DND-41 (cell line): ENCODE measurements around the gene MORN5.

Source experiments
- ATAC-seq: fragments of 200-7000 bp; cut with Tn5 transposase; 3 replicates; pipeline ENCODE4 v1.9.1; 2021; ENCODE audit warnings: low read depth; ENCODE audit not compliant: insufficient read depth
- DNase-seq: peaks from one replicate; pipeline ENCODE4 v3.0.0-alpha.2; 2020
- H2AFZ ChIP-seq: 2 replicates; pipeline ENCODE4 v1.6.0; 2012; ENCODE audit warnings: low read depth, low read length
- H3K27ac ChIP-seq: 2 replicates; pipeline ENCODE4 v1.5.1; 2012; ENCODE audit warnings: low read length, inconsistent platforms
- H3K27me3 ChIP-seq: fragments of 200-600 bp; sonication (generic); 2 replicates; pipeline ENCODE4 v1.6.0; 2012; ENCODE audit warnings: low read length, mild to moderate bottlenecking, inconsistent platforms; ENCODE audit not compliant: insufficient read depth, poor library complexity
- H3K36me3 ChIP-seq: 2 replicates; pipeline ENCODE4 v1.5.1; 2012; ENCODE audit warnings: low read length, inconsistent platforms; ENCODE audit not compliant: insufficient read depth
- H3K4me1 ChIP-seq: 2 replicates; pipeline ENCODE4 v1.5.1; 2012; ENCODE audit warnings: mild to moderate bottlenecking, low read length; ENCODE audit not compliant: insufficient read depth
- H3K4me2 ChIP-seq: 2 replicates; pipeline ENCODE4 v1.6.0; 2012; ENCODE audit warnings: mild to moderate bottlenecking, moderate library complexity, low read length, inconsistent platforms; ENCODE audit not compliant: insufficient read depth
- H3K4me3 ChIP-seq, 2 experiments: fragments of 200-600 bp in 1 of 2; shearing (Covaris generic) in 1 of 2; 2 replicates each; pipeline ENCODE4 v1.5.1; 2012 to 2016; ENCODE audit warnings: inconsistent platforms in 2 of 2, low read length in 2 of 2, mild to moderate bottlenecking in 2 of 2, low read depth in 1 of 2, moderate library complexity in 1 of 2
- H3K79me2 ChIP-seq: 2 replicates; pipeline ENCODE4 v1.6.0; 2012; ENCODE audit warnings: low read length, inconsistent platforms; ENCODE audit not compliant: insufficient read depth
- H3K9ac ChIP-seq: 2 replicates; pipeline ENCODE4 v1.6.0; 2012; ENCODE audit warnings: low read depth, mild to moderate bottlenecking, inconsistent platforms, low read length, moderate library complexity
- H3K9me3 ChIP-seq: 2 replicates; pipeline ENCODE4 v1.5.1; 2012; ENCODE audit warnings: low read length, moderate library complexity, mild to moderate bottlenecking, inconsistent platforms; ENCODE audit not compliant: insufficient read depth, severe bottlenecking
- H4K20me1 ChIP-seq: 2 replicates; pipeline ENCODE4 v1.6.0; 2012; ENCODE audit warnings: low read length; ENCODE audit not compliant: insufficient read depth
- CTCF ChIP-seq: IDR thresholded peaks from 2 replicates; pipeline ENCODE4 v1.5.1; 2012; ENCODE audit warnings: borderline replicate concordance, low read length, moderate library complexity, mild to moderate bottlenecking; ENCODE audit not compliant: poor library complexity, severe bottlenecking; ENCODE audit errors: extremely low read depth
- EZH2 ChIP-seq: IDR thresholded peaks from 3 replicates; pipeline ENCODE4 v1.6.1; 2012; ENCODE audit warnings: borderline replicate concordance, low read depth, mild to moderate bottlenecking, moderate library complexity, low read length, inconsistent platforms; ENCODE audit not compliant: severe bottlenecking

Gene MORN5

GRCh38 chr9:122229485-122229837 lies 69.8 kb downstream of the MORN5 start:
- Histone ChIP-seq H3K4me3 (no peak overlapping the region), H3K27me3 (peaks cover 5% of the 10 kb centered on the region), H4K20me1 (no peaks in the 10 kb centered on the region), H3K27ac (no peak overlapping the region), H2AFZ (no peak overlapping the region), H3K4me2 (no peak overlapping the region), H3K79me2 (no peaks in the 10 kb centered on the region), H3K9ac (no peak overlapping the region), H3K9me3 (no peaks in the 10 kb centered on the region), H3K36me3 (no peaks in the 10 kb centered on the region), H3K4me1 (no peaks in the 10 kb centered on the region)
- DNase-seq: no peak
- no peak for ATAC-seq
- TF ChIP-seq EZH2 (no peak), CTCF (no peak)

DNA sequence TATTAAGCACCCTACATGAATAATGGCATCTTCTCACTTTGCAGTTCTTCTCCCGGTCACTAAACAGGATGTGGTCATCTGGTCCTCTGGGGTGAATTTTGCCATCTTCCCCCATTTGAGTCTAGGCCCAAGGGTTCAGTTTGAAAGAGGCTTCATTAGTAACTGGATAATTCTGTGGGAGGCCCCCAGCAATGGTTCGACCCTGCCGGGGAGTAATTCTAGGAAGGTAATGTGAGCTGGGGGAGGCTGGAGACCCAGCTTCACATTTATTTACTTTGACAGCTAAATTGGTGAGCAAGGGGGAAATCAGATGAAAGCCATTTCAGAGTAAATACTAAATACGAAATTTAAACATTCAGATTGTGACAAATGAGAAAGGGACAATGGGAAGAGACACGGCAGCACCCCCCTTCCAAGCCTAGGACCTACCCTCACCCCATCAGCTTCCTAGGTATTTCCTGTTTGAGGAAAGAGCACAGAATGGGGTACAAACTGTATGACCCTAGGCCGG lies 73.1 kb downstream of the MORN5 start:
- no peak overlapping the region for H2AFZ ChIP-seq
- no peak overlapping the region for H3K4me3 ChIP-seq
- H3K27ac ChIP-seq: no peak overlapping the region
- ATAC-seq (no peak), DNase-seq (no peak)
- peaks cover 5% of the 10 kb centered on the region for H3K27me3 ChIP-seq
- no peaks in the 10 kb centered on the region for H3K79me2 ChIP-seq
- H3K9me3 ChIP-seq: no peaks in the 10 kb centered on the region
- no peak overlapping the region for H3K4me2 ChIP-seq
- H3K9ac ChIP-seq: no peak overlapping the region
- no peaks in the 10 kb centered on the region for H4K20me1 ChIP-seq
- H3K4me1 ChIP-seq: no peaks in the 10 kb centered on the region
- TF ChIP-seq CTCF: no peak
- no peak for TF ChIP-seq EZH2
- no peaks in the 10 kb centered on the region for H3K36me3 ChIP-seq

DNA sequence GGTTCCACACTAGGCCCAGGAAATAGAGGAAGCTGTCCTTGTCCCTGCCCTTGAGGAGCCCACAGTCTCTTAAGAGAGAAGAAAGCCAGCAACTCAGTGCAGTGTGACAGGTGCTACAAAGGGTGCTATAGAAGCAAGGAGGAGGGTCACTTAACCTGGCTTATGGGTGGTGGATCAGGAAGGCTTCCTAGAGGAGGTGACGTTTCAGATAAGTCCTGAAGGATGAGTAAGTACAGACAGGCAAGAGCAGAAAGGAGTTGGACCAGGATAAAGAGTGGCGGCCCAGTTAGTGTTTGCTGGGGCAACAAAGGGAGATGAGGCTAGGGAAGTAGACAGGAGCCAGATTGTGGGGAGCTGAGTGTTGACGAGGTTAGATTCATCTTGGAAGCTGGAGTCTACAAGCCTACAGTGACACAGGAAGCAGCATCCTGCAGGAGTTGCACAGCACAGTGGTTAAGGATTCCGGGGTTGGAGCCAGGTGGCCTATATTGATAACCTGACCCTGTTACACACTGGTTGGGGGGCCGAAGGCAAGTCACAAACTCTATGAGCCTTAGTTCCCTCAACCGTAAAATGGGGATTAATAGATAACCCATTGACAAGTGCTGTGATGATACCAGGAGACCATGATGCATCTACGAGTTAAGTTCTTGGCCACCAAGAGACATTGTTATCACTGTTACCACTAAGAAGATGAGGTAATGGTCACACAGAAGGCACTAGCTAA lies 74.5 kb downstream of the MORN5 start:
- H3K27me3 ChIP-seq: peaks cover 5% of the 10 kb centered on the region
- no peaks in the 10 kb centered on the region for H3K9me3 ChIP-seq
- H4K20me1 ChIP-seq: no peaks in the 10 kb centered on the region
- DNase-seq (no peak), ATAC-seq (no peak)
- H3K4me2 ChIP-seq: no peak overlapping the region
- H3K9ac ChIP-seq: no peak overlapping the region
- H3K79me2 ChIP-seq: no peaks in the 10 kb centered on the region
- H3K36me3 ChIP-seq: no peaks in the 10 kb centered on the region; the same call in 1 of the 2 replicates
- H2AFZ ChIP-seq: no peak overlapping the region
- no peak overlapping the region for H3K4me3 ChIP-seq
- H3K27ac ChIP-seq: no peak overlapping the region
- no peak for TF ChIP-seq EZH2
- no peak for TF ChIP-seq CTCF
- no peaks in the 10 kb centered on the region for H3K4me1 ChIP-seq

GRCh38 chr9:122236681-122237080 lies 77.0 kb downstream of the MORN5 start:
- Histone ChIP-seq H3K4me1 (no peaks in the 10 kb centered on the region), H3K9me3 (no peaks in the 10 kb centered on the region), H3K79me2 (no peaks in the 10 kb centered on the region), H3K36me3 (peaks cover 14% of the 10 kb centered on the region; the same call in 1 of the 2 replicates), H3K4me2 (no peak overlapping the region), H4K20me1 (no peaks in the 10 kb centered on the region), H3K4me3 (no peak overlapping the region), H3K27ac (no peak overlapping the region), H3K27me3 (no peaks in the 10 kb centered on the region), H3K9ac (no peak overlapping the region), H2AFZ (no peak overlapping the region)
- no peak for DNase-seq
- ATAC-seq: no peak
- TF ChIP-seq EZH2 (no peak), CTCF (no peak)
